Measurements from ENCODE around the gene BABAM2. TPM values are rescaled to one million over a fixed set of nuclear protein-coding genes. Genes with fewer than 3 reads are reported as not detected.

Gene BABAM2
- total and polyA plus RNA-seq, 2 experiments from 2014 or later: 28.8 to 43.6 TPM

DNA sequence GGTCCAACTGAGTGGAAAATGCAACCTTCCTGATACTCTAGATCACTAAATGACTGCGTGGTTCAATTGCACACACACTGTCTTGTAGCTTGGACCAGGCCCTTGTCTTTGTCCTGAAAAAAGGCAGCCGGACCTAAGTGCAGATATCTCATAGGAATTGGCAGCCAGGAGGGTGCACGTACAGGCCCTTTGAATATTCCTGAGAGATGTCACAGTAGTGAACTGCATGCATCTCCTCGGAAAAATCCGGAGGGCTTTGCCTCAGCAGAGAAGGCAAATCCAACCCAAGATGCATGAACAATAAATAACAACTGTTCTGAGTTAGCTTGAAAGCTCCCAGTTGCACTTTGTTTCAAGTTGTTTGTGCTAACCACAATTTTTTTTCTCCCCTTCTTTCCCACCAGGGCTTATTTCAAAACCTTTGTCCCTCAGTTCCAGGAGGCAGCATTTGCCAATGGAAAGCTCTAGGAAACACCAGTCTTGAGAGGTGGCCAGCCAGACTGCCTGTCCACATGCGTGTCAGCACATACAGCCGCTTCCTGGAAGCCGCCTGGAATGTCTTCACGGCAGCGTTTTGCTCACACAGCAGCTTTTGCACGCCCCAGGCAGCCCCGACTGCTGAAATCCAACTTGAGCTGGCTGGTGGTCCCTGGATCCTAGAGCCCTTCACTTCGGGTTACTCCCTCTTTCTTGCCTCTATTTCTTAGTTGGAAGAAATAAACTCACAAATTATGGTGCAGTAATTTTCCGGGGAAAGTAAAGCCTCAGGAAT lies 447.7 kb downstream of the BABAM2 start:
- peak; percentile 90 for DNase-seq (ENCODE audit: low spot score)
- Histone ChIP-seq H3K4me1 (ENCODE audit: insufficient read depth) (peaks cover 67% of the 10 kb centered on the region), H3K9me2 (replicated peaks; ENCODE audit: insufficient read depth) (no peaks in the 10 kb centered on the region), H3K4me3 (no peak overlapping the region), H4K20me1 (ENCODE audit: insufficient read depth, poor library complexity, severe bottlenecking) (no peaks in the 10 kb centered on the region), H3K4me2 (peak overlapping the region; percentile 29), H3K36me3 (replicated peaks; ENCODE audit: insufficient read depth, low read depth) (no peaks in the 10 kb centered on the region), H3K27ac (peak overlapping the region; percentile 89), H3K27me3 (no peaks in the 10 kb centered on the region), H3K79me2 (no peaks in the 10 kb centered on the region), H2AFZ (no peak overlapping the region), H3K9me3 (ENCODE audit: low read depth) (no peaks in the 10 kb centered on the region)
- TF ChIP-seq EZH2 (IDR thresholded peaks at IDR 0.05; ENCODE audit: borderline replicate concordance) (no peak), EZH2phosphoT487 (IDR thresholded peaks at IDR 0.05; ENCODE audit: low read depth, severe bottlenecking, unreplicated experiment) (no peak)
- TF ChIP-seq, protein P1, sequence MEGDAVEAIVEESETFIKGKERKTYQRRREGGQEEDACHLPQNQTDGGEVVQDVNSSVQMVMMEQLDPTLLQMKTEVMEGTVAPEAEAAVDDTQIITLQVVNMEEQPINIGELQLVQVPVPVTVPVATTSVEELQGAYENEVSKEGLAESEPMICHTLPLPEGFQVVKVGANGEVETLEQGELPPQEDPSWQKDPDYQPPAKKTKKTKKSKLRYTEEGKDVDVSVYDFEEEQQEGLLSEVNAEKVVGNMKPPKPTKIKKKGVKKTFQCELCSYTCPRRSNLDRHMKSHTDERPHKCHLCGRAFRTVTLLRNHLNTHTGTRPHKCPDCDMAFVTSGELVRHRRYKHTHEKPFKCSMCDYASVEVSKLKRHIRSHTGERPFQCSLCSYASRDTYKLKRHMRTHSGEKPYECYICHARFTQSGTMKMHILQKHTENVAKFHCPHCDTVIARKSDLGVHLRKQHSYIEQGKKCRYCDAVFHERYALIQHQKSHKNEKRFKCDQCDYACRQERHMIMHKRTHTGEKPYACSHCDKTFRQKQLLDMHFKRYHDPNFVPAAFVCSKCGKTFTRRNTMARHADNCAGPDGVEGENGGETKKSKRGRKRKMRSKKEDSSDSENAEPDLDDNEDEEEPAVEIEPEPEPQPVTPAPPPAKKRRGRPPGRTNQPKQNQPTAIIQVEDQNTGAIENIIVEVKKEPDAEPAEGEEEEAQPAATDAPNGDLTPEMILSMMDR (IDR thresholded peaks at IDR 0.05; ENCODE audit: poor library complexity): no peak
- 26% methylated on average over 14 of the region's 14 CpGs for WGBS (ENCODE audit: low lambda C conversion rate, missing lambda C conversion rate)

DNA sequence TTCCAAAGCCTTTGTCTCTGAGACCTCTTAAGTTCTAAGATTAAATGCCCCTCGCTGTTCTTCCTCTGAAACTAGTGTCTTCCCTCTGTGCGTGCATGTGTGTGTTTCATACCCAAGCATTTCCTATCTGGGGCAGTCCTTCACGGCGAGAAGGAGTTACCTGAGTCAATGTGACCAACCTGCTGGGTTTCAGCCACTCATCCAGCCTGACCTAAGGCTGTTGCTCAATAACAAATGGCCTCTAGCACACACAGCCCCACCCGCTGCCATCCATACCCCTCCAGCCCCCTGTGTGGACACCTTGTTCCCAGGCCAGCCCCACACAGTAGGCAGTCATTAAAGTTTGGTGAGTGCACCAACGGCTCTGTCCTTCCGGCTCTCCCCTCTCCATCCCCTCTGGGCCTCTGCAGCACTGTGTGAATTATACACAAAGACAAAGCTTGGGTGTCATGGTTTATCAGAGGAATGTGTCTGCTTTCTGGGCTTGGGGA lies 448.3 kb downstream of the BABAM2 start:
- no peaks in the 10 kb centered on the region for H3K36me3 ChIP-seq (replicated peaks; ENCODE audit: insufficient read depth, low read depth)
- 44% methylated on average over 7 of the region's 7 CpGs for WGBS (ENCODE audit: low lambda C conversion rate, missing lambda C conversion rate)
- DNase-seq (ENCODE audit: low spot score): peak; percentile 61
- H3K4me3 ChIP-seq: no peak overlapping the region
- peak overlapping the region; percentile 29 for H3K4me2 ChIP-seq
- H3K27me3 ChIP-seq: no peaks in the 10 kb centered on the region
- H4K20me1 ChIP-seq (ENCODE audit: insufficient read depth, poor library complexity, severe bottlenecking): no peaks in the 10 kb centered on the region
- no peak overlapping the region for H2AFZ ChIP-seq
- TF ChIP-seq, protein P1 (IDR thresholded peaks at IDR 0.05; ENCODE audit: poor library complexity): no peak
- TF ChIP-seq EZH2 (IDR thresholded peaks at IDR 0.05; ENCODE audit: borderline replicate concordance) (no peak), EZH2phosphoT487 (IDR thresholded peaks at IDR 0.05; ENCODE audit: low read depth, severe bottlenecking, unreplicated experiment) (no peak)
- peak overlapping the region; percentile 89 for H3K27ac ChIP-seq
- H3K79me2 ChIP-seq: no peaks in the 10 kb centered on the region
- no peaks in the 10 kb centered on the region for H3K9me2 ChIP-seq (replicated peaks; ENCODE audit: insufficient read depth)
- H3K4me1 ChIP-seq (ENCODE audit: insufficient read depth): peaks cover 66% of the 10 kb centered on the region
- no peaks in the 10 kb centered on the region for H3K9me3 ChIP-seq (ENCODE audit: low read depth)

DNA sequence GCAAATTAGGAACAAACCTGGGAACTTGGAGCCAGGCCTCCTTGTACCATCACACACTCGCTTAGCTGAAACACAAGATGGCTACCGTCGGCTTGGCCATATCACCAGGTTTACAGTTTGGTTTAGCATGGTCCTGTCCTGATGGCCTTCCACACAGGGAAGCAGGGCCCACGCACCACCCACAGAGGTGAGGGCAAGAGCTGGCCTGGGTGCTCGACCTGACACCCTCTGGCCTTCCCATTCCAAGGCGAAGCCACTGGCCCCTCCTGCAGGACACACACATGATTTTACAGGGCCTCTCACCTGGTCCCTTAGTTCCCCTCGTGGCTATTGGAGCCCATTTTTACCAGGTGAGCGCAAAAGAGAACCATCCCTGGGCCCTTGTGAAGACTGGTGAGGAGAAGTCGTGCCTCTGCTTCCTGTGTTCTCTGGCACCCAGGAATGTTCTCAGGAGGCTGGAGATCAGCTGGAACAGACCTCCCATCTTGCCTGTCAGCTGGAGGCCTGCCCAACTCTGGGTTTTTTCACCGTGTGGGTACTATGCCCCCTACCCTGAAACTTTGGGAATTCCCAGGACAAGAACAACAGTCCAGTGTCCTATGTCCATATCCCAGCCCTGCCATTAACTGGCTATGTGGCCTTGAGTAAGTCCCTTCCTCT lies 449.1 kb downstream of the BABAM2 start:
- no peaks in the 10 kb centered on the region for H4K20me1 ChIP-seq (ENCODE audit: insufficient read depth, poor library complexity, severe bottlenecking)
- peak overlapping the region; percentile 29 for H3K4me2 ChIP-seq
- H3K4me1 ChIP-seq (ENCODE audit: insufficient read depth): peaks cover 60% of the 10 kb centered on the region
- H3K79me2 ChIP-seq: no peaks in the 10 kb centered on the region
- no peaks in the 10 kb centered on the region for H3K36me3 ChIP-seq (replicated peaks; ENCODE audit: insufficient read depth, low read depth)
- no peaks in the 10 kb centered on the region for H3K9me3 ChIP-seq (ENCODE audit: low read depth)
- H3K27me3 ChIP-seq: no peaks in the 10 kb centered on the region
- TF ChIP-seq EZH2 (IDR thresholded peaks at IDR 0.05; ENCODE audit: borderline replicate concordance): no peak
- no peak for TF ChIP-seq EZH2phosphoT487 (IDR thresholded peaks at IDR 0.05; ENCODE audit: low read depth, severe bottlenecking, unreplicated experiment)
- TF ChIP-seq, protein P1 (IDR thresholded peaks at IDR 0.05; ENCODE audit: poor library complexity): no peak
- H2AFZ ChIP-seq: no peak overlapping the region
- no peak overlapping the region for H3K4me3 ChIP-seq
- H3K9me2 ChIP-seq (replicated peaks; ENCODE audit: insufficient read depth): no peaks in the 10 kb centered on the region
- WGBS (ENCODE audit: low lambda C conversion rate, missing lambda C conversion rate): 85% methylated on average over 10 of the region's 10 CpGs
- no peak for DNase-seq (ENCODE audit: low spot score)
- peak overlapping the region; percentile 89 for H3K27ac ChIP-seq

All from hepatocyte (in vitro differentiated cells).